DMS114 treated with DMSO at 0.1 percent for 48 hours (cell line): ENCODE data around the gene ZNF496.

Experiments used
- DNase-seq: peaks from one replicate; lab custom pipeline; 2025; ENCODE audit not compliant: unreplicated experiment; lab: John Stamatoyannopoulos, UW

Gene ZNF496

GRCh38 chr1:247330548-247331171 is 1.0 kb downstream of the ZNF496 start:
- DNase-seq, result no peak

- DNase-seq, result no peak
Measured at GRCh38 chr1:247329097-247329617, 2.5 kb downstream of the ZNF496 start.

- no peak for DNase-seq
Measured at GRCh38 chr1:247328311-247328710, 3.4 kb downstream of the ZNF496 start.

- DNase-seq, result no peak
Measured at GRCh38 chr1:247326411-247327130, 5.1 kb downstream of the ZNF496 start.

- DNase-seq, result no peak
Measured at GRCh38 chr1:247324923-247325322, 6.7 kb downstream of the ZNF496 start.

GRCh38 chr1:247324204-247324787 is 7.4 kb downstream of the ZNF496 start:
- DNase-seq, result no peak

GRCh38 chr1:247322849-247323586 is 8.6 kb downstream of the ZNF496 start:
- no peak for DNase-seq

- no peak for DNase-seq
Measured at GRCh38 chr1:247322442-247322841, 9.2 kb downstream of the ZNF496 start.

GRCh38 chr1:247317702-247318101 is 14.0 kb downstream of the ZNF496 start:
- no peak for DNase-seq

GRCh38 chr1:247316590-247317197 is 15.0 kb downstream of the ZNF496 start:
- no peak for DNase-seq

- no peak for DNase-seq
Measured at GRCh38 chr1:247304031-247304430, 27.6 kb downstream of the ZNF496 start.

GRCh38 chr1:247303216-247303615 is 28.5 kb downstream of the ZNF496 start:
- DNase-seq, result no peak

GRCh38 chr1:247301176-247301540 is 30.5 kb downstream of the ZNF496 start:
- DNase-seq, result no peak

GRCh38 chr1:247300491-247301175 is 31.0 kb downstream of the ZNF496 start:
- no peak for DNase-seq

GRCh38 chr1:247299723-247300381 is 31.8 kb downstream of the ZNF496 start:
- no peak for DNase-seq

- no peak for DNase-seq
Measured at GRCh38 chr1:247298701-247299100, 33.0 kb downstream of the ZNF496 start.

- DNase-seq, result no peak
Measured at GRCh38 chr1:247298124-247298481, 33.6 kb downstream of the ZNF496 start.

GRCh38 chr1:247297263-247298123 is 34.2 kb downstream of the ZNF496 start:
- DNase-seq, result no peak

GRCh38 chr1:247296599-247297180 is 35.0 kb downstream of the ZNF496 start:
- DNase-seq, result no peak
